Measurements from ENCODE around the gene MYL5.

MYL5 gene

GRCh38 chr4:708631-708933 lies 34.2 kb downstream of the MYL5 start:
- no peak for DNase-seq

- no peak for DNase-seq
Measured at GRCh38 chr4:709348-709747, 35.0 kb downstream of the MYL5 start.

GRCh38 chr4:710116-710515 lies 35.8 kb downstream of the MYL5 start:
- DNase-seq = no peak

GRCh38 chr4:710916-711315 lies 36.6 kb downstream of the MYL5 start:
- no peak for DNase-seq

GRCh38 chr4:712093-712492 lies 37.8 kb downstream of the MYL5 start:
- no peak for DNase-seq

GRCh38 chr4:712916-713632 lies 38.7 kb downstream of the MYL5 start:
- no peak for DNase-seq

- no peak for DNase-seq
Measured at GRCh38 chr4:714087-714486, 39.7 kb downstream of the MYL5 start.

- no peak for DNase-seq
Measured at GRCh38 chr4:717601-718320, 43.4 kb downstream of the MYL5 start.

GRCh38 chr4:718460-718859 lies 44.1 kb downstream of the MYL5 start:
- no peak for DNase-seq

- DNase-seq = no peak
Measured at GRCh38 chr4:720111-720860, 45.9 kb downstream of the MYL5 start.

- no peak for DNase-seq
Measured at GRCh38 chr4:721261-722168, 47.2 kb downstream of the MYL5 start.

- no peak for DNase-seq
Measured at GRCh38 chr4:722169-722725, 47.9 kb downstream of the MYL5 start.

- no peak for DNase-seq
Measured at GRCh38 chr4:722851-723360, 48.6 kb downstream of the MYL5 start.

- DNase-seq = no peak
Measured at GRCh38 chr4:723751-724530, 49.6 kb downstream of the MYL5 start.

GRCh38 chr4:725391-726234 lies 51.3 kb downstream of the MYL5 start:
- DNase-seq = no peak

- DNase-seq = no peak
Measured at GRCh38 chr4:726235-726787, 52.0 kb downstream of the MYL5 start.

GRCh38 chr4:726838-727237 lies 52.5 kb downstream of the MYL5 start:
- no peak for DNase-seq

- DNase-seq = no peak
Measured at GRCh38 chr4:727576-727975, 53.2 kb downstream of the MYL5 start.

- no peak for DNase-seq
Measured at GRCh38 chr4:729336-730315, 55.3 kb downstream of the MYL5 start.

Data from NK-92 treated with Interleukin-12 subunit alpha and Interleukin-12 subunit beta, amount 100 ng/mL, for 24 hours (cell line).